CD1c-positive myeloid dendritic cell (primary cell): ENCODE data around the gene RAD51B.

Experiments used
- DNase-seq: peaks from one replicate; pipeline ENCODE4 v3.0.0-alpha.2; 2016; ENCODE audit errors: extremely low spot score

Gene RAD51B

GRCh38 chr14:68363843-68364767 is 544.5 kb downstream of the RAD51B start:
- DNase-seq = peak; percentile 77

DNA sequence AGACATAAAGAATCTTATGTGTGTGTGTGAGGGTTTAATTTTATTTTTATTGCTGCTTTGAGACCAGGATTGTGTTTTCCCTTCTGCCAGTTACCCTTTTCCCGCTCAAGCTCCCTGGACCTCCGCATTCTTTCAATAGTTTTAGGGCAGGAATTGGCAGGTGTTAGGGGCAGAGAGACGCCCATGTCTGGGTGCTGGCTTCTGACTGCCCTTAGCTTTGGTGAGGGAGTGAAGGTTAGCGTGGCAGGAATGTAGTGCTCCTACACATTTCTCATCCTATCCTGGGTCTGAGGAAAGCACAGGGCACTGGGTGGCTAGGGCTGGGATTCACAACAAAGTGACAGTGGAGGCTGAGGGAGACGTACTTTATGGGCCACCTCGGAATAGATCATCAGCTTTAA is 545.2 kb downstream of the RAD51B start:
- no peak for DNase-seq

- DNase-seq = no peak
These were observed 545.6 kb downstream of the RAD51B start for GRCh38 chr14:68365228-68365627.

DNA sequence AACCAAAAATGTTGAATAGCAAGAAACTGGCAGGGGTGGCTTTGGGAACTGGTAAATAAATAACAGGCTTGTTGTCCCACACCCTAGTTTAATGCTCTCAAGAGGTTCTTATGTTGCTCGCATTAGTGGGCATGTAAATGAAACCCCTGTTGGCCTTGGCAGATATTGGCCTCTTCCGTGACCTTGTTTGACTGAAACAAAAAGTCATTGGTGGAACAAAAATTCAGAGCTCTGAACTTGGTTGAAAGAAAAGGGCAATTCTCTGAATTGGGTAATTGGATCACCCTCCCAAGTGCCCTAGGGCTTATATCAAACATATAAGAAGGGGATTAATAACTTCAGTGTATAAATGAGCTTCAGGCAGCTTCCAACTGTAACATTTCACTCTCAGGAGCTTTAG is 547.1 kb downstream of the RAD51B start:
- no peak for DNase-seq

GRCh38 chr14:68367536-68367935 is 548.0 kb downstream of the RAD51B start:
- DNase-seq = peak; percentile 72

GRCh38 chr14:68368850-68369249 is 549.3 kb downstream of the RAD51B start:
- DNase-seq = no peak

DNA sequence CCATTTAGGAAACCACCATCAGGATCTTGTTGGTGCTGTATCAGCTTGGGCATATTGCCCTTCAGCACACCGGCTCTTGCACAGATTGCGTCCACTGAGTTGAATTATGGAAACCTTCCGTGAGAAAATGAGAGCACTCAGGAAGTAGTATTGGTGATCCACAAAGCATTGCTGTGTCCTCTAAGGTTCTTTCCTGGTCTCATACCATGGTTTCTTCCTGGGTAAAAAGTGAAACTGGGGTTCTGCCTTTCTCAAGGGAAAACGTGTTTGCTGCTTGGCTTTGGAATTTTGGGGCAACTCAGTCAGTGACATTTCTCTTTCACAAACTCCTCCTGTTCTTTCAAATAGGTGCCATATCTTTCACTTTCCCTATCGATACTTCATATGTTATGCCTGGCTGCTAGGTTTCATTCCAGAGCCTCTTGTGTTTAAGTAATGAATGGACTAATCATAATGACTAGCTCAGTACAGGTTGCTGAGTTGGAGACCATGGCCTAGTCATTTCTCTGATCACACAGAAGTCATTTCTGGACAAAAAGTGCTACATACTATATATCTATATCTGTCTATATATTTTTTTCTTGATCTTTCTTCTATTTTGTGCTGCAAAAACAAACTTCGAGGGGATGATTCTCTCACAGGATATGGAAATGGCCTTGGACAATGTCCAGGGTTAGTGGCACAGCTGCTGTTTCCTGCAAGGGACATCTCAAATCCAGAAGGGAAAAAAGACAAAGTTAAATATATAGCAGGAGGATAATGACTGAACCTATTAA is 549.9 kb downstream of the RAD51B start:
- DNase-seq = no peak

- no peak for DNase-seq
These were observed 550.4 kb downstream of the RAD51B start for GRCh38 chr14:68370057-68370360.

DNA sequence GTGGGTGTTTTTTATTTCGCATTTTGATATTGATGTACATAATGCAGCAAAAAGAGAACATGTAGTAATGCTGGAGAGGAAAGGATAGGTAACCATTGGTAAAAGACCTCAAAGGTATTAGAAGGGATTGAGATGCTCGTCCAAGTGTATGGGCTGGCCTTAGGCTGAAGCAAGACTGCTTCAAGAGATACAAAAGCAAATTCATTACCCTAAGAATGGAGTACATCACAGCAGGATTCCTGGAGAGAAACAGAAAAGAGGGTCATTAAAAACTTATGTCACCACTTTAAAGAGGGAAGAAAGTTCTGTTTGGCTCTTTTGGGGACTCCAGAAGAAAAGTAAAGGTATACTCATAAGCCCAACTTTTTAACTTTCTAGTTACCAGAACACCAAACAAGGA is 552.8 kb downstream of the RAD51B start:
- no peak for DNase-seq

GRCh38 chr14:68373124-68373646 is 553.6 kb downstream of the RAD51B start:
- DNase-seq = no peak

- DNase-seq = peak; percentile 48
These were observed 554.4 kb downstream of the RAD51B start for GRCh38 chr14:68373847-68374444.

GRCh38 chr14:68374682-68375081 is 555.1 kb downstream of the RAD51B start:
- DNase-seq = no peak

DNA sequence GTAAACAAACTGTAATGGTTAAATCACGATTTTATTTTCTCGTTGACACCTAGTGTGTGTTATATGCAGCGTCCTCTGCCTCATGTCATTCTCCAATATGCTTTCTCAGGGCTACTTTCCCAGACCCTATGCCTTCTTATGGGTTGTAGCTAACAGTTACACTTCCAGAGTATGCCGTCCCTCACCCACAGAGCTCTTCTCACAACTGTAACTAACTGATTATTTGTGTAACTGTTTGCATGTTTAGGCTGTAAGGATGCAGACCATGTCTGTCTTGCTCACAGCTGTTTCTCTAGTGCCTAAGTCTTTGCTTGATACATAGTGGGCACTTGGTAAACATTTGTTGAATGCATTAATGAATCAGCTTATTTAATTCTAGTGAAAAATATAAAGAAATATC is 555.8 kb downstream of the RAD51B start:
- no peak for DNase-seq

DNA sequence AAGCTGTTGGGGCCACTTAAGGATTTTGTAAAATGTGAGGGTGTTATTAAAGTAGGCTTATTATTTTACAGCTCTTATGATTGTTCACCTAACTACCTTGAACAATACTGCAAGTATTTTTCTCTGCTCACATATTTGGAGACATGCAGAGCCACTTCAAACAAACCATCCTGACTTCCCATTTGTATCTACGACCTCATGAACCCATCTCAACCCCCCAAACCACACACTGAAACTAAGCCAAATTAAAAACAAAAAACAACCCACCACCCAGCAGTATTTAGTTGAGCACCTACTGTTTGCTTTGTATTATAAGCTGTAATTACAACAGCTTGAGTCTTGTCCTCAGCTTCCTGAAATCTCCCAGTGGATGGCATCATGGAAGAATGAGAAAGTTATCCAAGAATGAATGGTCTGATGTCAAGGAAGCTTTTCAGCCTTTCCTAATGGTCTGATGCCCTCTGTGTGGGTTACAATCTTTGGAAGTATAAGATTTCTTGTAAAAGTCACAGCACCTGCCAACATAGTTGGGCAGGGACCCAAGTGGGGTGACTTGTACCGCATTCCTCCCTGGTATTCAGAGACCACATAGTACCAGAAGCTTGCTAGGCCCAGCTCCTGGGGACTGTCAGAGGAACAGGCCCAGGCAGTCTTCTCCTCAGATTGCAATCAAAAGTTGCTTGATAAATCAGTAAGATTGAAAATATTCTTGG is 556.6 kb downstream of the RAD51B start:
- DNase-seq = no peak

DNA sequence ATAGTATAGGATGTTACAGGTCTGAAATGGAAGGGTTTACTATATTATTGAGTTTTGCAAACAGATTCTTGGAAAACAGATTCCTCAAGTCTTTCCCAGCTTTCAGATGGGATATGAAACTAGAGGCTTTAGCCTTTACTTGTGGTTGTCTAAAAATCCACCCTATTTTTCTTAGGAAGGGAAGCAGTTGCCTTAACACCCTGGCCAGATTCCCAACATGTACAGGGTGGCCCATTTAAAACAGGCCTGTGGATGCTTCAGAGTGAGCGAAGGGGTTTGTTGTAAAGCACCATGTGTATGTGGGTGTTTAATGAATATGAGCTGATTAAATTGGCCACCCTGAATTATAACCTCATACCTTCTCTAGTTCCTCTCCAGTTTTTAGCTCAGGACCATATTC is 557.4 kb downstream of the RAD51B start:
- peak; percentile 23 for DNase-seq

DNA sequence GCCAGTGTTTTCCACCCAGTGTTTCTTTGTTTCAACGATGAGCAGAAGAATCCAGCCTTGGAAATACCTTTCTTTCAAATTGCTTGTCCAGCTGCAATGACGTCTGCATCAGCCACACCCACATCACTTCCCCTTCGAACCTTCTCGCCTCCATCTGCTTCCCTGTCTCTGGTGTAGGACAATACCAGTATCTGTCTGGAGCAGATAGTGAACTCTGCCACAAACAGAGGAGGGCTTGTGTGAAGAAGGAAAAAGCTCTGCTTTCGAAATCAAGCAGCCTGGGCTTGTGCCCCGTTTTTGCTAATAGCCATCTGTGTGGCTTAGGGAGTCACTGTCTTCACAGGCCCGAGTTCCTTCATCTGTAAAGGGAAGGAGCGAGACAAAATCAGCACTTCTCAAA is 557.9 kb downstream of the RAD51B start:
- DNase-seq = peak; percentile 82

DNA sequence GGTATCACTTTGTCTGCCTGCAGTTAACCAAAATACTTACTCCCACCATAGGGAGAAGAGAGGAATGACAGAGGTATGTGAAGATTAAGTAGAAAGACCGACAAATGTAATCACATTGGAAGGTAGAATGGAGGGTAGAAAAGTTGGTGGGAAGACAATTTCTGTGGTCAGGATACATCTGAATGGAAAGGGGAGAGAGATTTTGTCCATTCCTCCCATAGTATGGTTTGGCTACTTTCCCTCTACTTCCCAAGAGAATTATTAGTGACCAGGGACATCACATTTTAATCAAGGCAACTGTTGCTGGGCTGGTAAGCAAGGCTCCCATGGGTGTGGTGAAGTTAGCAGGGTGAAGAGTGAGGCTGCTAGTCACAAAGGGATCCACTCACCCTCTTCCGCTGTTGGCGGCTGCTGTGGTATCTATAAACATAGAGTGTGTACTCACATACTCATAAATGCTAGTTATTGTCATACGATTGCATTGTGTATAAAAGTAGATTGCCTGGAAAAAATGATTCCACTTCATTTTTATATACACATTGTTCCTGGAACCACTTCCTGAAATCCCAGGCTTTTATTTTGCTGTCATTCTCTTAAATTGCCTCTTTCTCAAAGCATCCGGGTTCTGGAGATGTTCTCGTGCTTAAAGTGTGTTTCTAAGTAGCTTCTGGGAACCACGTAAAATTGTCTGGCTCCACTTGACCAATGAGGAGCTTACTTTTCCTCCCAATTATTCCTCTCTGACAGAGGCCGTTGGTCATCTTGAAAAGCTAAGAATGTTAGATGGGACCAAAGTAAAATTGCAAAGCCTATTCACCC is 560.1 kb downstream of the RAD51B start:
- no peak for DNase-seq

DNA sequence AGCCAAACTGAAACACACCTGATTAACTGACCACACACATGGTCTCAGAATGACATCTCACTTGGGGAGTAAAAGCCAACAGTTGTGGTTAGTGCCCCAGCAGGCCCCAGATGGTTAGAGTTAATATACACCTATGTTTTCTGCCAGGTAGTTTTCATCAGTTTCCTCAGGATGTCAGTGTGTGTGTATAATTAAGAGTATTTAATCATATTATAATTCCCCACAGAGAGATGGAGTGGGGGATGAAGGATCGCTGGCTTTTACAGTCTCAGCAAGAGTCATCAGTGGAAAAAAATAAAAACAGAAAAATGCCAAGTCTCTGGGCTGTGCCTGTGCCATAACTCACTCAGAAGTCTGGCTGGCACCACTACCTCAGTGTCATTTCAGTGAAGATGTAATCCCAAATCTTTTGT is 560.8 kb downstream of the RAD51B start:
- DNase-seq = no peak

DNA sequence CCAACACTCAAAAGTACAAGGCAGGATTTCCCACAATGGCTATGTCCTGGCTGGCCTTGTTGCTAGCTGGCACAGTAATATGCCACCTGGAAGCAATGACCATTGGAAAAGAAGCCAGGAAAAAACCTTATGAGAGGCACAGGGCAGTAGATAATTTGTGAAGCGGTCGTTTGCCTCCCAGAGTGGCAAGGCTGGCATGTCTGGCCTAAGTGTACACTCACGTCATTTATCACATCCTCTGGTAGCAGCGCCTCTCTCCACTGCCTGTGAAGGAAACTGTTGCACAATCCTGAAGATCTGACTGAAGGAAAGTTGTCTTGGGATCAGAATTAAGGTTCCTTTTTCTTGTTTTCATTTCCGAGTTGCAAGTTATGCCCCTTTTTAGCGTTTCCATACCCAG is 564.8 kb downstream of the RAD51B start:
- DNase-seq = peak; percentile 91

DNA sequence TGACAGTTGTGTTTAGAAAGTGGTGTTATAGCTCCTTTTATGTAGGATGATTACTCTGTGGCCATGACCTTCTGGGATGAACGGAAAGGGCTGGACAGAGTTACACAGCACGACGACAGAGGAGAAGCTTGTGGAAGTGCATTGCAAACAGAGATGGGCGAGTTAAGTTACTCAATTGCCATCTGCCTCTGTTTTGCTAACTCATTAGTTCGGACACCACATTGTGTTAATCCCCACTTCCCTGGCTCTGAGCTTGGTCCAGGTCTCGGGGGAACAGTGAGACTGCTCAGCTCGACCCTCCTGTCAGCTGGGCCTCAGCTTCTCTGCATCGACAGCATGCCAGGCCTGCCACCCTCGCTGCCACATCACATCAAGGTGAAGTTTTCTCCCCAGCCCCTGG is 565.3 kb downstream of the RAD51B start:
- DNase-seq = peak; percentile 39

DNA sequence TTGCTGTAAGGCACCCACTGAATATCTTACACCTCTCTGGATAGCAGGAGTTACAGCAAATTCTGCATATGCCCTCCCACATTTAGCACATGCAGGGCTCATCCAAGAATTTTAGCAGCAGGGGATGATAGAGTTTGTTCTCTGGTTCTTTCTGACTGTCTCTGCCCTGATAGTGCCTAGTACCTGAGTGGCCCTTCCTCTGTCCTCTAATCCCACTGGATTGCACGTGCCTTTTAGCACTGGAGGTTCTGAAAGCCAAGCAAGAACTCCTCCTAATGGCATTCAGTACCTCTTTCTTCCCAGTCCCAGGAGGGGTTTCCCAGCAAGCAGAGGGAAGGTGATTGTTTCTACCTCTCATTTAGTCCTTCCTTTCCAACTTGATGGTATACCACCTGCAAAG is 566.9 kb downstream of the RAD51B start:
- DNase-seq = no peak
